GM21381 (cell line): ENCODE results near the gene UNK.

Experiments
- ATAC-seq: cut with Tn5 transposase; IDR thresholded peaks from one replicate; pipeline ENCODE4 v1.9.1; 2021; ENCODE audit warnings: mild to moderate bottlenecking, moderate library complexity; ENCODE audit not compliant: unreplicated experiment

UNK gene

GRCh38 chr17:75818326-75818885, 33.8 kb downstream of the UNK start:
- no peak for ATAC-seq

- no peak for ATAC-seq
Measured at GRCh38 chr17:75819116-75819515, 34.5 kb downstream of the UNK start.

- ATAC-seq = no peak
Measured at GRCh38 chr17:75819678-75820077, 35.1 kb downstream of the UNK start.

GRCh38 chr17:75820094-75821080, 35.8 kb downstream of the UNK start:
- no peak for ATAC-seq

- ATAC-seq = no peak
Measured at GRCh38 chr17:75821552-75821951, 36.9 kb downstream of the UNK start.

GRCh38 chr17:75822119-75822799, 37.7 kb downstream of the UNK start:
- ATAC-seq = no peak

- no peak for ATAC-seq
Measured at GRCh38 chr17:75822800-75823166, 38.2 kb downstream of the UNK start.

GRCh38 chr17:75823257-75824041, 38.8 kb downstream of the UNK start:
- ATAC-seq = no peak

- ATAC-seq = no peak
Measured at GRCh38 chr17:75824050-75824552, 39.5 kb downstream of the UNK start.

- no peak for ATAC-seq
Measured at GRCh38 chr17:75824666-75825065, 40.1 kb downstream of the UNK start.

GRCh38 chr17:75825149-75825552, 40.5 kb downstream of the UNK start:
- no peak for ATAC-seq

- ATAC-seq = no peak
Measured at GRCh38 chr17:75825748-75826370, 41.3 kb downstream of the UNK start.

- ATAC-seq = no peak
Measured at GRCh38 chr17:75826561-75827307, 42.1 kb downstream of the UNK start.

- ATAC-seq = no peak
Measured at GRCh38 chr17:75827308-75828075, 42.9 kb downstream of the UNK start.

GRCh38 chr17:75828076-75828400, 43.4 kb downstream of the UNK start:
- no peak for ATAC-seq

GRCh38 chr17:75828741-75829140, 44.1 kb downstream of the UNK start:
- ATAC-seq = no peak

- no peak for ATAC-seq
Measured at GRCh38 chr17:75829747-75830146, 45.1 kb downstream of the UNK start.

- ATAC-seq = no peak
Measured at GRCh38 chr17:75830164-75831031, 45.8 kb downstream of the UNK start.
